NOMO-1 (cell line): ENCODE measurements around the gene APELA.
"Not testable (repeated sequence)": the region's sequence is repeated elsewhere in the genome, so short reads cannot be mapped to it uniquely, and the experiment has no call there.

ENCODE experiments used
- DNase-seq, 2 experiments: peaks; one replicate each; lab custom pipeline; 2025; ENCODE audit not compliant: unreplicated experiment in 2 of 2; lab: John Stamatoyannopoulos, UW

APELA gene

GRCh38 chr4:164876700-164877324 is at the start of gene APELA:
APELA (plus strand) TSS chr4:164877178; CDS start chr4:164877332, 154 bp downstream.
- no peak for DNase-seq

GRCh38 chr4:164828955-164829354 is 48.0 kb upstream of the APELA start:
- DNase-seq: no peak

- DNase-seq: no peak
Measured at GRCh38 chr4:164846566-164846965, 30.4 kb upstream of the APELA start.

- no peak for DNase-seq
Measured at GRCh38 chr4:164847016-164847415, 30.0 kb upstream of the APELA start.

- DNase-seq: no peak
Measured at GRCh38 chr4:164847967-164848649, 28.9 kb upstream of the APELA start.

- DNase-seq: no peak
Measured at GRCh38 chr4:164856396-164856795, 20.6 kb upstream of the APELA start.

- no peak for DNase-seq
Measured at GRCh38 chr4:164866817-164867490, 10.0 kb upstream of the APELA start.

- no peak for DNase-seq
Measured at GRCh38 chr4:164871673-164872072, 5.3 kb upstream of the APELA start.

- DNase-seq: no peak
Measured at GRCh38 chr4:164872481-164872880, 4.5 kb upstream of the APELA start.

- DNase-seq: no peak
Measured at GRCh38 chr4:164874789-164875188, 2.2 kb upstream of the APELA start.

GRCh38 chr4:164880489-164881262 is 3.7 kb downstream of the APELA start:
- DNase-seq: no peak

GRCh38 chr4:164888096-164888715 is 11.2 kb downstream of the APELA start:
- no peak for DNase-seq

GRCh38 chr4:164890691-164891090 is 13.7 kb downstream of the APELA start:
- DNase-seq: no peak

GRCh38 chr4:164892018-164892417 is 15.0 kb downstream of the APELA start:
- no peak for DNase-seq

GRCh38 chr4:164894702-164895101 is 17.7 kb downstream of the APELA start:
- no peak for DNase-seq

GRCh38 chr4:164902608-164903007 is 25.6 kb downstream of the APELA start:
- DNase-seq: no peak

GRCh38 chr4:164904336-164904735 is 27.4 kb downstream of the APELA start:
- DNase-seq: no peak

GRCh38 chr4:164904941-164905340 is 28.0 kb downstream of the APELA start:
- DNase-seq: no peak

GRCh38 chr4:164906368-164906767 is 29.4 kb downstream of the APELA start:
- no peak for DNase-seq

- DNase-seq: not testable (repeated sequence)
Measured at GRCh38 chr4:164913506-164913905, 36.5 kb downstream of the APELA start.

GRCh38 chr4:164918956-164919355 is 42.0 kb downstream of the APELA start:
- no peak for DNase-seq
